T-helper 1 cell treated with Interleukin-12 subunit alpha and Interleukin-12 subunit beta and Interleukin-4 antibody, amounts not matched to agents 30 μg/mL and 1 μg/mL, for 36 hours (primary cell): Measurements from ENCODE around the gene ANKRD12.
A peak's percentile ranks its signal among the peaks of the same experiment; 100 is the strongest.
"Not testable (repeated sequence)": the region's sequence is repeated elsewhere in the genome, so short reads cannot be mapped to it uniquely, and the experiment has no call there.

Experiments
- H3K27ac Mint-ChIP-seq: one replicate; pipeline ENCODE4 v1.8.0; 2021; ENCODE audit warnings: mild to moderate bottlenecking, mixed read lengths
- H3K27me3 Mint-ChIP-seq: one replicate; pipeline ENCODE4 v1.8.0; 2021; ENCODE audit warnings: low read depth, mixed read lengths
- H3K36me3 Mint-ChIP-seq: one replicate; pipeline ENCODE4 v1.8.0; 2021; ENCODE audit warnings: low read depth, mixed read lengths
- H3K4me1 Mint-ChIP-seq: one replicate; pipeline ENCODE4 v1.8.0; 2021; ENCODE audit warnings: low read depth, mixed read lengths
- H3K4me3 Mint-ChIP-seq: one replicate; pipeline ENCODE4 v1.8.0; 2021; ENCODE audit warnings: mild to moderate bottlenecking, moderate library complexity, mixed read lengths
- H3K9me3 Mint-ChIP-seq: one replicate; pipeline ENCODE4 v1.8.0; 2021; ENCODE audit warnings: mixed read lengths

Gene ANKRD12

GRCh38 chr18:9233771-9234440, 97.3 kb downstream of the ANKRD12 start:
- peaks cover 14% of the 10 kb centered on the region for H3K4me1 Mint-ChIP-seq
- H3K4me3 Mint-ChIP-seq, result no peak overlapping the region

GRCh38 chr18:9234528-9234927, 97.9 kb downstream of the ANKRD12 start:
- H3K4me1 Mint-ChIP-seq, result peaks cover 9% of the 10 kb centered on the region
- H3K27ac Mint-ChIP-seq, result no peak overlapping the region
- no peak overlapping the region for H3K4me3 Mint-ChIP-seq
- H3K27me3 Mint-ChIP-seq, result no peaks in the 10 kb centered on the region
- peaks cover 73% of the 10 kb centered on the region for H3K36me3 Mint-ChIP-seq
- peaks cover 35% of the 10 kb centered on the region for H3K9me3 Mint-ChIP-seq

More at GRCh38 chr18:9233771-9234440, 97.3 kb downstream of the ANKRD12 start:
- Mint-ChIP-seq H3K36me3 (peaks cover 77% of the 10 kb centered on the region), H3K27me3 (no peaks in the 10 kb centered on the region), H3K27ac (no peak overlapping the region), H3K9me3 (peaks cover 39% of the 10 kb centered on the region)

- no peak overlapping the region for H3K4me3 Mint-ChIP-seq
- H3K27me3 Mint-ChIP-seq, result no peaks in the 10 kb centered on the region
- peaks cover 2% of the 10 kb centered on the region for H3K4me1 Mint-ChIP-seq
- peak overlapping the region; percentile 4 for H3K27ac Mint-ChIP-seq
- H3K36me3 Mint-ChIP-seq, result peaks cover 50% of the 10 kb centered on the region
- H3K9me3 Mint-ChIP-seq, result peaks cover 7% of the 10 kb centered on the region
Observed at GRCh38 chr18:9237981-9238380, 101.4 kb downstream of the ANKRD12 start.

DNA sequence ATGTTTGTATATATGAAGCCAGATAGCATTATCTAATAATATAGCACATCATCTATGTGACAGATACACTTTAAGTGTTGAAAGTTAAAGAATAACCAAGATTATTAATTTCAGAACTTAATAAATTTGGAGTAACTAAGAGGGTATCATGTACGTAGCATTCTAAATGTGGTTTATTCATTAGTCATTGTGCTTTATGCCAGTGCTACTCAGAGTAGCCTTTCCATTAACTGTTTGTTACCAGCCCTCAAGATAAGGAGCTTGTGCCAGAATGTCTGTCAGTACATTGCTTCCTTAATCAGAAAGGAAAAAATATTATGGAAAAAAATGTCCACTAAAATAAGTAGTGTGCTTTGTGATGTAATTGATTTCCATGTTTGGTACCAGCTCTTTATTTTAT, 103.1 kb downstream of the ANKRD12 start:
- H3K27me3 Mint-ChIP-seq, result no peaks in the 10 kb centered on the region
- H3K36me3 Mint-ChIP-seq, result peaks cover 49% of the 10 kb centered on the region
- H3K4me3 Mint-ChIP-seq, result no peak overlapping the region
- no peaks in the 10 kb centered on the region for H3K9me3 Mint-ChIP-seq
- H3K27ac Mint-ChIP-seq, result no peak overlapping the region
- H3K4me1 Mint-ChIP-seq, result peaks cover 8% of the 10 kb centered on the region

- Mint-ChIP-seq H3K4me1 (peaks cover 7% of the 10 kb centered on the region), H3K9me3 (no peaks in the 10 kb centered on the region), H3K4me3 (no peak overlapping the region), H3K27me3 (no peaks in the 10 kb centered on the region), H3K36me3 (peaks cover 45% of the 10 kb centered on the region), H3K27ac (no peak overlapping the region)
Observed at GRCh38 chr18:9240270-9240669, 103.7 kb downstream of the ANKRD12 start.

DNA sequence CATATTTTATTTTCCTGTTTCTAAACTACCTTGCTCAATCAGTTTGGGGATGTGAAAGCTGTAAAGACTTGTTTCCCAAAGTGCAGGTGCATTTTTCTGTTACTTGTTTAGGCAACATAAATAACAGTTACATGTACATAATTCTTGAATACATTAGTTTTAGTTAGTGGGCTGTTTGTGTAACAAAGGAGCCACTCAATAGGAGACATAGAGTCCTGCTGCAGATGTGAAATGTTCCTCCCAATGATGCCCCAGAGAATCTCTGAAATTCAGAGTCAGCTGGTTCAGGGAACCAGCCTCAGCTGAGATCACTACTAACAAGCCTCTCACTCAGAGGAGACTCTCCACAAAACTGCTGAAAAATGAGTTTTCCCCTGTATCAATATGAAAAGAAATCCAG, 106.4 kb downstream of the ANKRD12 start:
- no peaks in the 10 kb centered on the region for H3K9me3 Mint-ChIP-seq
- H3K27ac Mint-ChIP-seq, result peak overlapping the region; percentile 15
- H3K36me3 Mint-ChIP-seq, result peaks cover 36% of the 10 kb centered on the region
- no peaks in the 10 kb centered on the region for H3K27me3 Mint-ChIP-seq
- H3K4me1 Mint-ChIP-seq, result peaks cover 7% of the 10 kb centered on the region
- no peak overlapping the region for H3K4me3 Mint-ChIP-seq

DNA sequence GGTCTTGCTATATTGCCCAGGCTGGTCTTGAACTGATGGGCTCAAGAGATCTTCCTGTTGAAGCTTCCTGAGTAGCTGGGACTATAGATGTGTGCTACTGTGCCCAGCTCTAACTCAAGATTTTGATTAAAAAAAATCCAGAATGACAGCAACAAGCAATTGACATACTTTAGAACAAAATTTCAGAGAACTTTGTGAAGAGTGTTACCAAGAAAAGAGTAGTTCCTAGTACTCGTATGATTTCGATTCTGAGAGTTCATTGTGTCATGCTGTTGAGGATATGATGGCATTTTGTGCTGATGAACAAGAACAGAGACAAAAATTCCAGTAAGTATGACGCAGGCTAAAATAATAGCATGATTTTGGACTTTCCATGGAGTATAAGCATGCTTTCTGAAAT, 107.8 kb downstream of the ANKRD12 start:
- no peak overlapping the region for H3K27ac Mint-ChIP-seq
- no peak overlapping the region for H3K4me3 Mint-ChIP-seq
- no peaks in the 10 kb centered on the region for H3K27me3 Mint-ChIP-seq
- peaks cover 31% of the 10 kb centered on the region for H3K36me3 Mint-ChIP-seq
- peaks cover 7% of the 10 kb centered on the region for H3K4me1 Mint-ChIP-seq
- no peaks in the 10 kb centered on the region for H3K9me3 Mint-ChIP-seq

DNA sequence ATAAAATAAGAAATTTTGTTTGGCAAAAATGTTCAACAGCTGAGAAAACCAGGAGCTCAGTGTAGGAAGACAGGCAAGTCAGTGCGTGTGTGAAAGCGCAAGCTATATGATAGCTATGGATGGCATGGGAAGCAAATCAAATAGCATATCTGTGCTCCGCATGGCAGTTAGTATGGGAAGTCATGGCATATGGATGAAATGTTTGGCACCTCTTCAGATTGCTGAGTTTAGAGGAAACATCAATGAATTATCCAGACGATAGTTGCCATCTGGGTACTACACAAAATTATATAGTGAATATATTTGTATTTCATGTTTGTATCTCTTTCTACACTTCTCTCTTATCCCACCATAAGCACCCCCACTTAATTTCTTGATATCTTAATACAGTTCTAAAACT, 112.1 kb downstream of the ANKRD12 start:
- Mint-ChIP-seq H3K27ac (no peak overlapping the region), H3K9me3 (no peaks in the 10 kb centered on the region), H3K4me1 (peaks cover 6% of the 10 kb centered on the region), H3K4me3 (no peak overlapping the region), H3K27me3 (no peaks in the 10 kb centered on the region), H3K36me3 (peaks cover 33% of the 10 kb centered on the region)

DNA sequence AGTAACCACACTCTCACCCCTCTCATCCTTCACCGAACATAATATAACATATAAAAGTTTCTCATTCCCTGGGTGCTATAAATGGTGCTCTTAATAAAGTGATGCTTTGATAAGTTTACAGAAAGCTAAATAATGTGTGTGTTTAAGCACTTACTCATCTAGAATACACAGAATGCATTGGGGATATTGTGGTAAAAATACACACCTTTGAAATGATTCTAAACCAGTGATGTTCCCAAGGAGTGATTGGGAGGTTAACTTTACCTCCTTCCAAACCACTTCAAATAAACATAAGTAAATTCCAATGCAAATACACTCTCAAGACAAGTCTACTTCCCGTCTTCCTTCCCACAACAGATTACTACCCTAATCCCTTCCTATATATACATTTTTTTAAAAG, 112.7 kb downstream of the ANKRD12 start:
- Mint-ChIP-seq H3K4me1 (peaks cover 5% of the 10 kb centered on the region), H3K36me3 (peaks cover 34% of the 10 kb centered on the region), H3K4me3 (no peak overlapping the region), H3K27me3 (no peaks in the 10 kb centered on the region), H3K27ac (no peak overlapping the region), H3K9me3 (peaks cover 2% of the 10 kb centered on the region)

- Mint-ChIP-seq H3K36me3 (peaks cover 51% of the 10 kb centered on the region), H3K4me1 (peaks cover 4% of the 10 kb centered on the region), H3K27me3 (no peaks in the 10 kb centered on the region), H3K4me3 (no peak overlapping the region), H3K27ac (no peak overlapping the region), H3K9me3 (peaks cover 6% of the 10 kb centered on the region)
Observed at GRCh38 chr18:9259173-9259572, 122.6 kb downstream of the ANKRD12 start.

GRCh38 chr18:9260388-9261380, 124.1 kb downstream of the ANKRD12 start:
- Mint-ChIP-seq H3K4me1 (peaks cover 3% of the 10 kb centered on the region), H3K27me3 (no peaks in the 10 kb centered on the region), H3K4me3 (no peak overlapping the region), H3K36me3 (peaks cover 46% of the 10 kb centered on the region), H3K9me3 (peaks cover 4% of the 10 kb centered on the region), H3K27ac (no peak overlapping the region)

DNA sequence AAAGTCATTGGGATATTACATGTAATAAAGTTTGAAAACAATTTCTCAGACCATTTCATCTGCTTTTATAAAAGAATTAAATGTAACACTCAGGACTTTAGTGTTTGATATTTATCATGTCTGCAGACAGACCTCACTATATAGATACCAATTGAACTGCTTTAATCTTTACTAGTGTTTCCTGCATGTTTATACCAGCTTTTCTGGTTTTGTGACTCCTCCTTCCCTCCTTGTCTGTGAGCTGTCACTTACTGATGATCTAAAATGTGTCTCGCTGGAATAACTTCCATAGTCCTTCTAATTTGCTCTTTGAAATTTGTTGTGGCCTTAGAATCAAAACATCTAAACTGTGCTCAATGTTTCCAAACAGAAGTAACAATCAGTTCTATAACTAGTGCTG, 126.7 kb downstream of the ANKRD12 start:
- Mint-ChIP-seq H3K36me3 (peaks cover 44% of the 10 kb centered on the region), H3K27ac (no peak overlapping the region), H3K27me3 (no peaks in the 10 kb centered on the region), H3K4me1 (no peaks in the 10 kb centered on the region), H3K4me3 (no peak overlapping the region), H3K9me3 (no peaks in the 10 kb centered on the region)

DNA sequence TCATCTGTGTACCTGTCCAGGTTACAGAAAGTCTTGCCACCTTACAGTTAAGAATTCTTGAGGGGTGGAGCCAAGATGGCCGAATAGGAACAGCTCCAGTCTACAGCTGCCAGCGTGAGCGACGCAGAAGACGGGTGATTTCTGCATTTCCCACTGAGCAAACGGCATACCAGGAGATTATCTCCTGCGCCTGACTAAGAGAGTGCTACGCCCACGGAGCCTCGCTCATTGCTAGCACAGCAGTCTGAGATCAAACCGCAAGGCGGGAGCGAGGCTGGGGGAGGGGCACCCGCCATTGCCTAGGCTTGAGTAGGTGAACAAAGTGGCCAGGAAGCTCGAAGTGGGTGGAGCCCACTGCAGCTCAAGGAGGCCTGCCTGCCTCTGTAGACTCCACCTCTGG, 128.2 kb downstream of the ANKRD12 start:
- H3K9me3 Mint-ChIP-seq, H3K27me3 Mint-ChIP-seq, H3K27ac Mint-ChIP-seq, H3K4me1 Mint-ChIP-seq, H3K4me3 Mint-ChIP-seq: not testable (repeated sequence)
- peaks cover 39% of the 10 kb centered on the region for H3K36me3 Mint-ChIP-seq

GRCh38 chr18:9273221-9273620, 136.6 kb downstream of the ANKRD12 start:
- no peak overlapping the region for H3K27ac Mint-ChIP-seq
- H3K4me1 Mint-ChIP-seq, result no peaks in the 10 kb centered on the region
- no peak overlapping the region for H3K4me3 Mint-ChIP-seq
- peaks cover 35% of the 10 kb centered on the region for H3K36me3 Mint-ChIP-seq
- H3K9me3 Mint-ChIP-seq, result no peaks in the 10 kb centered on the region
- H3K27me3 Mint-ChIP-seq, result no peaks in the 10 kb centered on the region

DNA sequence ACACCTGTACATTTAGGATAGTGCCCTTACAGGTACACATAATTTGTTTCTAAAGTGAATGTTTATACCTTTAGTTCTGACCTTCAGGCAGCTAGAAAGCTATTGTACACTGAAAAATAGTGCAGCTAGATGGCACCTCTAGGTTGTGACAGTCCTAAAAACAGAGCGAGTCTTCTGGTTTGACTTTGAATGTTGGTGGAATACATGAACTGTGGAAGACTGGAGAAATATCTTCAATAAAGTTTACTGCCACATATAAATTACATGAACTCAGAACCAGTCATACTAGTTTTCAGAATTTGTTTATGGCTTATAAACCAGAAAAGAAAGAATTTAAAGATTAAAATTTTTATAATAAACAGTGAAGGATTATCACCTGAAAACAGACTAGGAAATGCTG, 139.3 kb downstream of the ANKRD12 start:
- H3K27ac Mint-ChIP-seq, result no peak overlapping the region
- H3K36me3 Mint-ChIP-seq, result peaks cover 41% of the 10 kb centered on the region
- H3K4me3 Mint-ChIP-seq, result no peak overlapping the region

More for the DNA sequence above, 139.3 kb downstream of the ANKRD12 start:
- Mint-ChIP-seq H3K4me1 (no peaks in the 10 kb centered on the region), H3K9me3 (no peaks in the 10 kb centered on the region), H3K27me3 (no peaks in the 10 kb centered on the region)
